Pancreas (tissue), 10 donors: ENCODE data around the gene SRSF5. TPM values are rescaled to one million over a fixed set of nuclear protein-coding genes. Genes with fewer than 3 reads are reported as not detected.
"Not testable (repeated sequence)": the region's sequence is repeated elsewhere in the genome, so short reads cannot be mapped to it uniquely, and the experiment has no call there.

Source experiments
- ATAC-seq, 4 donors: fragments of 200-7000 bp; cut with Tn5 transposase; one replicate each; pipeline versions ENCODE4 v1.8.0 to v1.9.1; 2020; ENCODE audit warnings: mild to moderate bottlenecking in 4 of 4, moderate library complexity in 4 of 4
- DNase-seq, 6 donors: peaks; one replicate each; pipeline ENCODE4 v3.0.0-alpha.2; 2020
- FAIRE-seq: peaks from 2 replicates; lab custom pipeline; 2012; peaks lifted over from hg19 to GRCh38; lab: Jason Lieb, UNC
- H3K27ac ChIP-seq, 4 donors: fragments of 200-600 bp; sonication (generic); 1 replicate in 3 of 4; 2 replicates in 1 of 4; pipeline versions ENCODE4 v1.5.0 to v1.8.0; 2020
- H3K27me3 ChIP-seq, 4 donors: fragments of 200-600 bp; one replicate each; pipeline ENCODE4 v1.8.0; 2021
- H3K36me3 ChIP-seq, 3 donors: fragments of 200-600 bp; sonication (generic) in 1 of 3; one replicate each; pipeline versions ENCODE4 v1.5.0 to v1.8.0; 2020 to 2021
- H3K4me1 ChIP-seq, 3 donors: fragments of 200-600 bp; one replicate each; pipeline ENCODE4 v1.8.0; 2021
- H3K4me3 ChIP-seq, 4 donors: fragments of 200-600 bp; sonication (generic) in 2 of 4; one replicate each; pipeline versions ENCODE4 v1.5.0 to v1.8.0; 2020 to 2021
- H3K9me3 ChIP-seq, 4 donors: fragments of 200-600 bp; one replicate each; pipeline ENCODE4 v1.8.0; 2021
- CTCF ChIP-seq, 4 donors: fragments of 200-600 bp; sonication (generic) in 3 of 4; IDR thresholded peaks; one replicate each; pipeline versions ENCODE4 v1.5.0 to v1.8.0; 2021; ENCODE audit warnings: antibody characterized with exemption in 4 of 4
- WGBS, 2 donors: extraction: QIAGEN DNeasy Blood & Tissue Kit; methylation state at CpG; one replicate each; pipeline ENCODE4 v1.1.7; 2013; 5-methylcytosine and 5-hydroxymethylcytosine counted together
- intact Hi-C, 3 donors: fragments of 100-400 bp; cut with DNase I; formaldehyde crosslinking; loops; one replicate each; pipeline versions ENCODE4 v1.11.1 to v1.14.2; 2022
- polyA plus RNA-seq, 2 donors: library from polyadenylated mRNA; stranded (reverse); fragments of 200-250 nt; gene quantifications; one replicate each; pipeline ENCODE4 v1.2.3, GENCODE V29; 2013
- total RNA-seq, 6 donors: library from RNA; stranded (reverse); fragmentation: NEBNext Ultra II Directional in 4 of 6; extraction: Animal tissue kit (Norgen Biotek cat#: 25700) in 4 of 6; gene quantifications; one replicate each; pipeline versions ENCODE4 v1.2.1 to v1.2.4, GENCODE V29; 2021 to 2023
- donor health status: healthy with polysubstance abuse.
- donor health status: DM: no; HTN: no; CAD: no; lungs with moderate emphysema.
- donor health status: DM: no; HTN: no; CAD: no.
- donor health status: control.
- donor health status: control.
- donor health status: Bipolar disorder and iron deficiency.
- donor health status: DM: yes; HTN: yes; CAD: no.
- donor health status: DM: no; HTN: no; CAD: no.
- donor health status: DM: no; HTN: no; CAD: no.
- donor health status: DM: yes; HTN: yes; CAD: no.

SRSF5 gene
- total RNA-seq (100 to 1,000 TPM in 3 of 6 donors, 10 to 100 TPM in 3; 78.0 to 142 (median 113) TPM), polyA plus RNA-seq (100 to 1,000 TPM; 196 to 314 TPM)

- ATAC-seq, result peak; percentile 91 to 96 (median 92)
- Histone ChIP-seq H3K27ac (peak within 1 kb of the TSS; percentile 99 to 100 (median 100)), H3K4me3 (peak within 1 kb of the TSS; percentile 74 to 93 (median 84)), H3K36me3 (peaks cover 3 to 40% (median 27%) of the 10 kb centered on the region in 3 donors), H3K4me1 (peaks cover 18 to 32% (median 24%) of the 10 kb centered on the region in 3 donors), H3K27me3 (peaks cover 0 to 4% (median 0%) of the 10 kb centered on the region in 4 donors), H3K9me3 (no peaks in the 10 kb centered on the region)
- DNase-seq, result peak; percentile 94 to 96 (median 94)
- FAIRE-seq, result peak; percentile 17
- no peak for TF ChIP-seq CTCF (IDR thresholded peaks at IDR 0.05)
- intact Hi-C loops, result no loop called here
- WGBS, 2 donors, result 0% methylated on average over 31 of the region's 31 CpGs
These were observed at the start of gene SRSF5 for GRCh38 chr14:69766984-69767368. TSS of gene SRSF5 (plus strand) at chr14:69767142. CDS start at chr14:69768157, 1,015 bp downstream.

GRCh38 chr14:69718614-69719013, 48.3 kb upstream of the SRSF5 start:
- intact Hi-C loops, result loop anchor here in 1 of 3 donors (10.0 kb wide), 1 partner anchor 54 kb away; no protein-coding TSS in a partner anchor
- not testable (repeated sequence) for H3K27me3 ChIP-seq, H3K36me3 ChIP-seq, FAIRE-seq, H3K27ac ChIP-seq, H3K9me3 ChIP-seq, H3K4me3 ChIP-seq, DNase-seq, ATAC-seq
- WGBS, 2 donors, result 78 to 83% methylated on average over 2 of the region's 2 CpGs
- H3K4me1 ChIP-seq, result peaks cover 5 to 16% (median 8%) of the 10 kb centered on the region in 3 donors

- 76 to 77% methylated on average over 7 of the region's 7 CpGs for WGBS, 2 donors
- ATAC-seq, result peak in 3 of 4 donors; percentile 28 to 79 (median 60)
- FAIRE-seq, result no peak
- Histone ChIP-seq H3K27ac (peak overlapping the region in 1 of 4 donors; percentile 3), H3K4me1 (peaks cover 0 to 10% (median 0%) of the 10 kb centered on the region in 3 donors), H3K27me3 (no peaks in the 10 kb centered on the region), H3K36me3 (no peaks in the 10 kb centered on the region), H3K4me3 (no peak overlapping the region), H3K9me3 (no peaks in the 10 kb centered on the region)
- intact Hi-C loops, result loop anchor here in 1 of 3 donors (10.0 kb wide), 1 partner anchor 55 kb away; no protein-coding TSS in a partner anchor
- TF ChIP-seq CTCF (IDR thresholded peaks at IDR 0.05), result no peak
- no peak for DNase-seq
These were observed 47.4 kb upstream of the SRSF5 start for GRCh38 chr14:69719501-69719951.

GRCh38 chr14:69720912-69721311, 46.0 kb upstream of the SRSF5 start:
- ATAC-seq, result no peak
- H3K27ac ChIP-seq, result no peak overlapping the region

More at GRCh38 chr14:69720912-69721311, 46.0 kb upstream of the SRSF5 start:
- FAIRE-seq, result no peak
- WGBS, 2 donors, result 67 to 73% methylated on average over 4 of the region's 4 CpGs
- peaks cover 0 to 8% (median 0%) of the 10 kb centered on the region in 3 donors for H3K4me1 ChIP-seq
- no peak overlapping the region for H3K4me3 ChIP-seq
- H3K36me3 ChIP-seq, result no peaks in the 10 kb centered on the region
- no peak for TF ChIP-seq CTCF (IDR thresholded peaks at IDR 0.05)
- no peaks in the 10 kb centered on the region for H3K9me3 ChIP-seq
- no peaks in the 10 kb centered on the region for H3K27me3 ChIP-seq
- no peak for DNase-seq
- intact Hi-C loops, result loop anchor here in 1 of 3 donors (10.0 kb wide), 1 partner anchor 116 kb away; no protein-coding TSS in a partner anchor
